Loucy (cell line): Measurements from ENCODE around the gene ABCG4.

Experiments used
- H2AFZ ChIP-seq: fragments of 200-600 bp; sonication (generic); 2 replicates; pipeline ENCODE4 v1.6.0; 2016; ENCODE audit warnings: antibody characterized with exemption, mild to moderate bottlenecking, low read length, moderate library complexity
- H3F3A ChIP-seq: fragments of 200-600 bp; 2 replicates; pipeline ENCODE4 v1.6.0; 2016; ENCODE audit warnings: antibody characterized with exemption, low read depth, mild to moderate bottlenecking
- H3K27me3 ChIP-seq: fragments of 200-600 bp; sonication (generic); 2 replicates; pipeline ENCODE4 v1.6.1; 2014; ENCODE audit warnings: low read length, mild to moderate bottlenecking; ENCODE audit not compliant: insufficient read depth, poor library complexity, severe bottlenecking
- H3K36me3 ChIP-seq: fragments of 200-600 bp; sonication (generic); 2 replicates; pipeline ENCODE4 v1.6.1; 2016; ENCODE audit warnings: low read length; ENCODE audit not compliant: insufficient read depth
- H3K4me1 ChIP-seq: fragments of 200-600 bp; sonication (generic); 2 replicates; pipeline ENCODE4 v1.5.1; 2014; ENCODE audit warnings: low read length, mild to moderate bottlenecking; ENCODE audit not compliant: insufficient read depth, poor library complexity, severe bottlenecking
- H3K4me2 ChIP-seq: fragments of 200-600 bp; sonication (generic); 2 replicates; pipeline ENCODE4 v1.6.0; 2014; ENCODE audit warnings: antibody characterized with exemption, low read length, low read depth, mild to moderate bottlenecking; ENCODE audit not compliant: poor library complexity, severe bottlenecking
- H3K4me3 ChIP-seq: fragments of 200-600 bp; sonication (generic); 2 replicates; pipeline ENCODE4 v1.5.1; 2014; ENCODE audit warnings: low read length, mild to moderate bottlenecking, mixed read lengths; ENCODE audit not compliant: poor library complexity, severe bottlenecking
- H3K79me2 ChIP-seq: fragments of 200-600 bp; sonication (generic); 2 replicates; pipeline ENCODE4 v1.6.1; 2014; ENCODE audit warnings: low read length; ENCODE audit not compliant: insufficient read depth
- H3K9ac ChIP-seq: fragments of 200-600 bp; sonication (generic); 2 replicates; pipeline ENCODE4 v1.6.0; 2014; ENCODE audit warnings: mild to moderate bottlenecking, low read depth, low read length, moderate library complexity; ENCODE audit not compliant: poor library complexity, severe bottlenecking
- H3K9me2 ChIP-seq: fragments of 200-600 bp; sonication (generic); replicated peaks from 2 replicates; pipeline ENCODE4 v1.6.1; 2016; ENCODE audit warnings: low read depth, low read length, mixed read lengths
- H3K9me3 ChIP-seq: fragments of 200-600 bp; sonication (generic); 2 replicates; pipeline ENCODE4 v1.6.1; 2014; ENCODE audit warnings: mild to moderate bottlenecking, antibody characterized with exemption, low read length, low read depth; ENCODE audit not compliant: insufficient read depth
- H4K20me1 ChIP-seq: fragments of 200-600 bp; sonication (generic); 2 replicates; pipeline ENCODE4 v1.6.0; 2014; ENCODE audit warnings: antibody characterized with exemption, low read length, mild to moderate bottlenecking; ENCODE audit not compliant: insufficient read depth, poor library complexity, severe bottlenecking
- CTCF ChIP-seq: fragments of 200-600 bp; sonication (generic); conservative IDR thresholded peaks from 2 replicates; pipeline ENCODE4 v1.5.1; 2014; ENCODE audit warnings: mild to moderate bottlenecking, antibody characterized with exemption, low read length
- EZH2phosphoT487 ChIP-seq: fragments of 200-600 bp; IDR thresholded peaks from 2 replicates; pipeline ENCODE4 v1.6.1; 2018; ENCODE audit warnings: antibody characterized with exemption, mild to moderate bottlenecking, moderate library complexity, borderline replicate concordance

ABCG4 gene

GRCh38 chr11:119116235-119116594, 32.6 kb upstream of the ABCG4 start:
- no peak for TF ChIP-seq EZH2phosphoT487
- TF ChIP-seq CTCF: no peak
- Histone ChIP-seq H3K36me3 (peaks cover 11% of the 10 kb centered on the region; the same call in 1 of the 2 replicates), H4K20me1 (no peaks in the 10 kb centered on the region), H3K9me2 (no peaks in the 10 kb centered on the region), H3K27me3 (no peaks in the 10 kb centered on the region), H3K4me3 (no peak overlapping the region), H3K4me1 (peaks cover 7% of the 10 kb centered on the region), H3K9me3 (no peaks in the 10 kb centered on the region), H2AFZ (no peak overlapping the region), H3K79me2 (0 out of 2 replicates have a peak, but pooled peaks cover 5% of the 10 kb centered on the region), H3K4me2 (no peak overlapping the region), H3F3A (peaks cover 3% of the 10 kb centered on the region), H3K9ac (no peak overlapping the region)

GRCh38 chr11:119116601-119117000, 32.3 kb upstream of the ABCG4 start:
- peaks cover 7% of the 10 kb centered on the region for H3K79me2 ChIP-seq
- H4K20me1 ChIP-seq: no peaks in the 10 kb centered on the region
- H3K27me3 ChIP-seq: no peaks in the 10 kb centered on the region
- H3K9me3 ChIP-seq: no peaks in the 10 kb centered on the region
- no peak overlapping the region for H2AFZ ChIP-seq
- peaks cover 7% of the 10 kb centered on the region for H3K4me1 ChIP-seq
- H3K4me2 ChIP-seq: no peak overlapping the region
- peaks cover 3% of the 10 kb centered on the region for H3F3A ChIP-seq
- no peak overlapping the region for H3K9ac ChIP-seq
- H3K9me2 ChIP-seq: no peaks in the 10 kb centered on the region
- TF ChIP-seq CTCF: no peak
- no peak for TF ChIP-seq EZH2phosphoT487
- peaks cover 7% of the 10 kb centered on the region; the same call in 1 of the 2 replicates for H3K36me3 ChIP-seq
- no peak overlapping the region for H3K4me3 ChIP-seq

- peaks cover 3% of the 10 kb centered on the region for H4K20me1 ChIP-seq
- H3F3A ChIP-seq: peaks cover 3% of the 10 kb centered on the region
- no peaks in the 10 kb centered on the region for H3K9me3 ChIP-seq
- peaks cover 11% of the 10 kb centered on the region for H3K4me1 ChIP-seq
- H3K9ac ChIP-seq: no peak overlapping the region
- TF ChIP-seq CTCF (no peak), EZH2phosphoT487 (no peak)
- no peak overlapping the region for H2AFZ ChIP-seq
- peaks cover 13% of the 10 kb centered on the region for H3K79me2 ChIP-seq
- H3K4me3 ChIP-seq: no peak overlapping the region
- H3K4me2 ChIP-seq: no peak overlapping the region
- no peaks in the 10 kb centered on the region for H3K27me3 ChIP-seq
- H3K36me3 ChIP-seq: peaks cover 6% of the 10 kb centered on the region; the same call in 1 of the 2 replicates
- no peaks in the 10 kb centered on the region for H3K9me2 ChIP-seq
Measured at GRCh38 chr11:119117004-119117706, 31.7 kb upstream of the ABCG4 start.
